HG02588 (cell line): Measurements from ENCODE around the gene POLR3G.

Experiments used
- ATAC-seq: cut with Tn5 transposase; IDR thresholded peaks from one replicate; pipeline ENCODE4 v1.9.1; 2021; ENCODE audit warnings: mild to moderate bottlenecking, moderate library complexity; ENCODE audit not compliant: unreplicated experiment

The POLR3G gene

GRCh38 chr5:90549729-90550275 lies 75.1 kb downstream of the POLR3G start:
- ATAC-seq: no peak

DNA sequence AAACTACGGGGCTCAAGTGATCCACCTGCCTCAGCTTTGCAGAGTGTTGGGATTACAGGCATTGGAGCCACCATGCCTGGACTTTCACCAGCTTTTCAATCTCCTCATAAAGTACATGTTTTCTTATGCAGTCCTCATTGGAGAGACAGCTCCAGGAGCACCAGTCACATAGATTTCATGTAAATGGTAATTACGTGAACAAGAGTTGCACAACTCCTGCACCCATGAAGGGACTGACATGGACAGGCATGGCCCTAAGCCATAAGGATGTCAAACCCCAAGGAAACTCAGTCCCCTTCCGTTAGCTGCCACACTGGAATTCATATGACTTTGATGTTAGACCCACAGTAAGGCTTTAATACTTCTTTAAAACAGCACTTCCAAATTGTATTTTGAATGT lies 76.3 kb downstream of the POLR3G start:
- no peak for ATAC-seq

DNA sequence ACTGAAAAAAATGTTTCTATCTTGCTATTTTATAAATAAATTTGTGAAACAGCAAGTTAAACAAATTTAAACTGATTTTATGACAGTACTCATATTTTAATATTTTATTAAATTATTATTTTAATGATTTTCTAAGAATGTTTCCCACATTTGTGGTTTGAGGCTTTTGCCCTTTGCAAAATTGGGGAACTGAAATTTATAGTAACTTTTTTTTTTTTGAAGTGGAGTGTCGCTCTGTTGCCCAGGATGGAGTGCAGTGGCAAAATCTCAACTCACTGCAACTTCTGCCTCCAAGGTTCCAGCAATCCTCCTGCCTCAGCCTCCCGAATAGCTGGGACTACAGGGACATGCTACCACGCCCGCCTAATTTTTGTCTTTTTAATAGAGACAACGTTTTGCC lies 76.7 kb downstream of the POLR3G start:
- ATAC-seq: no peak

- no peak for ATAC-seq
Measured at GRCh38 chr5:90553711-90554110, 79.0 kb downstream of the POLR3G start.

GRCh38 chr5:90554358-90555006 lies 79.8 kb downstream of the POLR3G start:
- no peak for ATAC-seq

DNA sequence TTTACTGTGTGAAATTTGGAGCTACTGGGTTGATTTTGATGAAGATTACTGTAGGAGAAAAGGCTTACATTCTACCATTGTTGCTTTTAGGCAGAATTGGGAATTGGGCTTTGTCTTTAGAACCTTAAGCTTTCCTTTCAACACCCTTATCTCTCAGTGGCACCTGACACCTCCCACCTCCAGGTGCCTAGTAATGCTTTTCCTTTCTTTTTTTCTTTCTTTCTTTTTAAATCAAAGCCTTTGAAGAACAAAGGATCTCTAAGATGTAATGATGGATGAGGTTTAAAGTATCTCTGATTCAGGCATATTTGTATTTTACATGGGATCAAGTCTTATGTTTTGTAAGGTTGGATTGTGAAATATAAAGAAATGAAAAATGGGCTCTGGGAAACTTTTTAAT lies 81.0 kb downstream of the POLR3G start:
- ATAC-seq: no peak

- no peak for ATAC-seq
Measured at GRCh38 chr5:90557391-90557790, 82.7 kb downstream of the POLR3G start.

GRCh38 chr5:90557871-90558270 lies 83.2 kb downstream of the POLR3G start:
- no peak for ATAC-seq

GRCh38 chr5:90558344-90559192 lies 83.9 kb downstream of the POLR3G start, which contains the start of gene ADGRV1:
Gene ADGRV1, plus strand, starts transcription at chr5:90558797. Its CDS starts 99 bp downstream, at chr5:90558896.
- ATAC-seq: no peak

GRCh38 chr5:90560771-90561170 lies 86.1 kb downstream of the POLR3G start:
- no peak for ATAC-seq

- no peak for ATAC-seq
Measured at GRCh38 chr5:90561766-90562165, 87.1 kb downstream of the POLR3G start.

- no peak for ATAC-seq
Measured at GRCh38 chr5:90562341-90562740, 87.7 kb downstream of the POLR3G start.

- no peak for ATAC-seq
Measured at GRCh38 chr5:90563108-90563507, 88.4 kb downstream of the POLR3G start.
